ENCODE measurements around the gene ME1. TPM values are rescaled to one million over a fixed set of nuclear protein-coding genes. Genes with fewer than 3 reads are reported as not detected.

ME1 gene
- total RNA-seq, 1 donor from 2014 or later: 4.2 TPM

GRCh38 chr6:83472767-83473166 lies 41.9 kb upstream of the ME1 start:
- Mint-ChIP-seq H3K36me3 (no peaks in the 10 kb centered on the region), H3K4me3 (no peak overlapping the region), H3K27ac (no peak overlapping the region), H3K27me3 (peaks cover 3% of the 10 kb centered on the region), H3K9me3 (peaks cover 5% of the 10 kb centered on the region), H3K4me1 (ENCODE audit: unreplicated experiment) (no peaks in the 10 kb centered on the region)
- no peak for DNase-seq (ENCODE audit: extremely low spot score, unreplicated experiment)
- no peak for TF ChIP-seq CTCF (conservative IDR thresholded peaks at IDR 0.05)

GRCh38 chr6:83470587-83470986 lies 39.7 kb upstream of the ME1 start:
- no peak for TF ChIP-seq CTCF (conservative IDR thresholded peaks at IDR 0.05)
- Mint-ChIP-seq H3K4me1 (ENCODE audit: unreplicated experiment) (no peaks in the 10 kb centered on the region), H3K4me3 (no peak overlapping the region), H3K27me3 (peaks cover 3% of the 10 kb centered on the region), H3K9me3 (peaks cover 5% of the 10 kb centered on the region), H3K27ac (no peak overlapping the region), H3K36me3 (no peaks in the 10 kb centered on the region)
- DNase-seq (ENCODE audit: extremely low spot score, unreplicated experiment): no peak

- no peak for TF ChIP-seq CTCF (conservative IDR thresholded peaks at IDR 0.05)
- Mint-ChIP-seq H3K36me3 (no peaks in the 10 kb centered on the region), H3K9me3 (peaks cover 5% of the 10 kb centered on the region), H3K4me1 (ENCODE audit: unreplicated experiment) (no peaks in the 10 kb centered on the region), H3K4me3 (no peak overlapping the region), H3K27me3 (peaks cover 3% of the 10 kb centered on the region), H3K27ac (no peak overlapping the region)
- DNase-seq (ENCODE audit: extremely low spot score, unreplicated experiment): no peak
Observed at GRCh38 chr6:83470001-83470400, 39.1 kb upstream of the ME1 start.

GRCh38 chr6:83467620-83468036 lies 36.8 kb upstream of the ME1 start:
- TF ChIP-seq CTCF (conservative IDR thresholded peaks at IDR 0.05): no peak
- Mint-ChIP-seq H3K36me3 (no peaks in the 10 kb centered on the region), H3K27me3 (peaks cover 3% of the 10 kb centered on the region)

GRCh38 chr6:83466328-83466727 lies 35.5 kb upstream of the ME1 start:
- DNase-seq (ENCODE audit: extremely low spot score, unreplicated experiment): no peak
- Mint-ChIP-seq H3K27ac (no peak overlapping the region), H3K27me3 (no peaks in the 10 kb centered on the region), H3K4me3 (no peak overlapping the region), H3K9me3 (no peaks in the 10 kb centered on the region), H3K36me3 (no peaks in the 10 kb centered on the region), H3K4me1 (ENCODE audit: unreplicated experiment) (no peaks in the 10 kb centered on the region)
- TF ChIP-seq CTCF (conservative IDR thresholded peaks at IDR 0.05): no peak

More at GRCh38 chr6:83467620-83468036, 36.8 kb upstream of the ME1 start:
- Mint-ChIP-seq H3K9me3 (peaks cover 5% of the 10 kb centered on the region), H3K4me3 (no peak overlapping the region), H3K4me1 (ENCODE audit: unreplicated experiment) (no peaks in the 10 kb centered on the region), H3K27ac (no peak overlapping the region)
- DNase-seq (ENCODE audit: extremely low spot score, unreplicated experiment): no peak
